Stimulated activated naive CD8-positive, alpha-beta T cell treated with anti-CD3 and anti-CD28 coated beads, Interleukin-15, amount 100 ng/mL, for 72 hours (primary cell): ENCODE results near the gene RAD54L.
"Not testable (repeated sequence)": the region's sequence is repeated elsewhere in the genome, so short reads cannot be mapped to it uniquely, and the experiment has no call there.

Experiments
- ATAC-seq: fragments of 150-1000 bp; cut with Tn5 transposase; 2 replicates; pipeline ENCODE4 v1.10.0; 2021; ENCODE audit warnings: mild to moderate bottlenecking, moderate library complexity
- DNase-seq, 2 donors: peaks; one replicate each; pipeline ENCODE4 v3.0.0; 2021 to 2022
- H3K27ac Mint-ChIP-seq, 2 donors: one replicate each; pipeline ENCODE4 v1.8.0; 2022; ENCODE audit warnings: mild to moderate bottlenecking in 2 of 2, mixed read lengths in 2 of 2, moderate library complexity in 2 of 2
- H3K27me3 Mint-ChIP-seq: one replicate; pipeline ENCODE4 v1.8.0; 2022; ENCODE audit warnings: mixed read lengths
- H3K4me1 Mint-ChIP-seq: one replicate; pipeline ENCODE4 v1.8.0; 2022; ENCODE audit warnings: mild to moderate bottlenecking, mixed read lengths
- H3K4me3 Mint-ChIP-seq, 2 donors: one replicate each; pipeline ENCODE4 v1.8.0; 2022; ENCODE audit warnings: mild to moderate bottlenecking in 2 of 2, mixed read lengths in 2 of 2, moderate library complexity in 1 of 2
- H3K9me3 Mint-ChIP-seq, 2 donors: one replicate each; pipeline ENCODE4 v1.8.0; 2022; ENCODE audit warnings: mixed read lengths in 2 of 2

The RAD54L gene

DNA sequence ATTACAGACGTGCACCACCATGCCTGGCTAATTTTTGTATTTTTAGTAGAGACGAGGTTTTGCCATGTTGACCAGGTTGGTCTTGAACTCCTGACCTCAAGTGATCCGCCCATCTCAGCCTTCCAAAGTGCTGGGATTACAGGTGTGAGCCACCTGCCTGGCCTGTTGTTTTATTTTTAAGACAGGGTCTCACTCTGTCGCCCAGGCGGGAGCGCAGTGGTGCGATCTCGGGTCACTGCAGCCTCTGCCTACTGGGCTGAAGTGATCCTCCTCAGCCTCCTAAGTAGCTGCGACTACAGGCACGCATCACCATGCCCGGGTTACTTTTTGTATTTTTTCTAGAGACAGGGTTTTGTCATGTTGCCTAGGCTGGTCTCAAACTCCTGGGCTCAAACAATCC is 24.5 kb upstream of the RAD54L start:
- H3K4me1 Mint-ChIP-seq, H3K27me3 Mint-ChIP-seq, DNase-seq, H3K4me3 Mint-ChIP-seq, H3K27ac Mint-ChIP-seq, H3K9me3 Mint-ChIP-seq: not testable (repeated sequence)
- ATAC-seq: peak; percentile 8

DNA sequence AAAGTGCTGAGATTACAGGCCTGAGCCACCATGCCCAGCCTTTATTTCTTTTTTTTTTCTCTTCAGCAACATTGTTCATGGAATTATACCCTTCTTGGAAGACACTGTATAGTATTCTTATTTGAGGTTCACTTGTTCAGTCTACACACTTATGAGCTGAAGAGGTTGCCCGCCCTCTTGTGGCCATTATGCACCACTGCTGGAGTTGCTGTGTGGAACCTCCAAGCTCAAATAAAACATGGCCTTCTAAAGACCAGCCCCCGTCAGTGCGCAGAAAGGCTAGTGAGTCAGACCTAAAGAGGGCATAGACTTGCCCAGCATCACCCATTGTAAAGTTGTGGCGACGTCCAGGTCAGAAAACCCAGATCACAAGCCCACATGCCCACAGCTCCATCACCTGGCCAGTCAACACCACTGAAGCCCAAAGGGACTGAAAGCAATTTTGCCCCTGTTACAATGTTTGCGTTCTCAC is 24.1 kb upstream of the RAD54L start:
- Mint-ChIP-seq H3K4me1 (peaks cover 9% of the 10 kb centered on the region), H3K27me3 (no peaks in the 10 kb centered on the region), H3K4me3 (no peak overlapping the region), H3K9me3 (no peaks in the 10 kb centered on the region), H3K27ac (no peak overlapping the region)
- peak; percentile 98 for ATAC-seq
- DNase-seq: peak; percentile 45 to 65

DNA sequence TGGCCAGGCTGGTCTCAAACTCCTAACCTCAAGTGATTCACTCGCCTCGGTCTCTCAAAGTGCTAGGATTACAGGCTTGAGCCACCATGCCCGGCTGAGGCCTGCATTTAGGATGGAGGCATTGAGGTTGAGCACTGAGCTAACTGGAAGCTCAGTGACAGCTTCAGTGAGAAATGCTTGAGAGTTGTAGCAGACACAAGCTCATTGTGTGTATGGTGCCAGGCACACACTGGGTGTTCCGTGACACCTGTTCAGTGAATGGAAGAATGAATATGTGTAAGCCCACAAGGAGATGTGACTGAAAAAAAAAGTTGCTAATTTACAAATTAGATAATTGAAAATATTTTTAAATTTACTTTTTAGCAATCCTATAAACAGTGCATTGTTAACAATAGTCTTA is 22.6 kb upstream of the RAD54L start:
- H3K27ac Mint-ChIP-seq: no peak overlapping the region
- peaks cover 9% of the 10 kb centered on the region for H3K4me1 Mint-ChIP-seq
- ATAC-seq (no peak), DNase-seq (no peak)
- H3K27me3 Mint-ChIP-seq: no peaks in the 10 kb centered on the region
- no peaks in the 10 kb centered on the region for H3K9me3 Mint-ChIP-seq
- H3K4me3 Mint-ChIP-seq: no peak overlapping the region

DNA sequence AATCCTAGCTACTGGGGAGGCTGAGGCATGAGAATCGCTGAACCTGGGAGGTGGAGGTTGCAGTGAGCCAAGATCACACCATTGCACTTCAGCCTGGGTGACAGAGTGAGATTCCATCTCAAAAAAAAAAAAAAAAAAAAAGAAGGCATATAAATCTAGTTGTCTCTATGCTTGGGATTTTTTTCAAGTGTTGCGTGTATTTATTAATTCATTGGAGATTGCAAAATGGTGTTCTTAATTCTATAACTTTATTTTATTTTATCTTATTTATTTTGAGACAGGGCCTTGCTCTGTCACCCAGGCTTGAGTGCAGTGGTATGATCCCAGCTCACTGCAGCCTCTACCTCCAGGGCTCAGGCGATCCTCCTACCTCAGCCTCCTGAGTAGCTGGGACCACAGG is 16.3 kb upstream of the RAD54L start:
- not testable (repeated sequence) for H3K9me3 Mint-ChIP-seq, H3K27me3 Mint-ChIP-seq, ATAC-seq, H3K27ac Mint-ChIP-seq, DNase-seq, H3K4me3 Mint-ChIP-seq, H3K4me1 Mint-ChIP-seq

DNA sequence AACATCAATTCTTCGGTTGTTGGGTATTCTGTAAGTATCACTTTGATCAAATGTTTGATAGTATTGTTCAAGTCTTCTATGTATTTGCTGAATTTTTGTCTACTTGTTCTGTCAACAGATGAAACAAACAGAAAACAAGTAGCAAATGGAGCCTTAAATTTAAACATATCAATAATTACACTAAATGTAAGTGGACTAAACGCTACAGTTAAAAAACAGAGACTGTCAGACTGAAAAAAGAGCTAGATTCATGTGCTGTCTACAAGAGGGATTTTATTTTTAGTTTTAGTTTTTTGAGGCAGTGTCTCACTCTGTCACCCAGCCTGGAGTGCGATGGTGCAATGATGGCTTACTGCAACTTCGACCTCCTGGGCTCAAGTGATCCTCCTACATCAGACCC is 10.7 kb upstream of the RAD54L start:
- ATAC-seq: no peak
- no peak overlapping the region for H3K27ac Mint-ChIP-seq

DNA sequence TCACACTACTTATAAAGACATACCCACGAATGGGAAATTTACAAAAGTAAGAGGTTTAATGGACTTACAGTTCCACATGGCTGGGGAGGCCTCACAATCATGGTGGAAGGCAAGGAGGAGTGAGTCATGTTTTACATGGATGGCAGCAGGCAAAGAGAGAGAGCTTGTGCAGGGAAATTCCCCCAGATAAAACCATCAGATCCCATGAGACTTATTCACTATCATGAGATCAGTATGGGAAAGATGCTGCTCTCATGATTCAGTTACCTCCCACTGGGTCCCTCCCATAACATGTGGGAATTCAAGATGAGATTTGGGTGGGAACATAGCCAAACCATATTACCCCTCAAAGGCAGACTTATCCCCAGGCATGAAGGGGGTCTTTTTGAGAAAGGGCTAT is 8.7 kb upstream of the RAD54L start:
- H3K27me3 Mint-ChIP-seq, DNase-seq, H3K4me3 Mint-ChIP-seq, H3K4me1 Mint-ChIP-seq, ATAC-seq, H3K27ac Mint-ChIP-seq: not testable (repeated sequence)
- H3K9me3 Mint-ChIP-seq: peaks cover 0 to 12% of the 10 kb centered on the region in 2 donors

More for the DNA sequence above, 10.7 kb upstream of the RAD54L start:
- Mint-ChIP-seq H3K27me3 (no peaks in the 10 kb centered on the region), H3K4me1 (no peaks in the 10 kb centered on the region), H3K9me3 (peaks cover 0 to 12% of the 10 kb centered on the region in 2 donors), H3K4me3 (no peak overlapping the region)
- DNase-seq: no peak

DNA sequence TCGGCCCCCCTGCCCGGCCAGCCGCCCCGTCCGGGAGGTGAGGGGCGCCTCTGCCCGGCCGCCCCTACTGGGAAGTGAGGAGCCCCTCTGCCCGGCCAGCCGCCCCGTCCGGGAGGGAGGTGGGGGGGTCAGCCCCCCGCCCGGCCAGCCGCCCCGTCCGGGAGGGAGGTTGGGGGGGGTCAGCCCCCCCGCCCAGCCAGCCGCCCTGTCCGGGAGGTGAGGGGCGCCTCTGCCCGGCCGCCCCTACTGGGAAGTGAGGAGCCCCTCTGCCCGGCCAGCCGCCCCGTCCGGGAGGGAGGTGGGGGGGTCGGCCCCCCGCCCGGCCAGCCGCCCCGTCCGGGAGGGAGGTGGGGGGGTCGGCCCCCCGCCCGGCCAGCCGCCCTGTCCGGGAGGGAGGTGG is 5.8 kb upstream of the RAD54L start:
- not testable (repeated sequence) for H3K27me3 Mint-ChIP-seq, DNase-seq, H3K4me3 Mint-ChIP-seq, ATAC-seq, H3K27ac Mint-ChIP-seq
- peaks cover 0 to 12% of the 10 kb centered on the region in 2 donors for H3K9me3 Mint-ChIP-seq
- peaks cover 12% of the 10 kb centered on the region for H3K4me1 Mint-ChIP-seq

DNA sequence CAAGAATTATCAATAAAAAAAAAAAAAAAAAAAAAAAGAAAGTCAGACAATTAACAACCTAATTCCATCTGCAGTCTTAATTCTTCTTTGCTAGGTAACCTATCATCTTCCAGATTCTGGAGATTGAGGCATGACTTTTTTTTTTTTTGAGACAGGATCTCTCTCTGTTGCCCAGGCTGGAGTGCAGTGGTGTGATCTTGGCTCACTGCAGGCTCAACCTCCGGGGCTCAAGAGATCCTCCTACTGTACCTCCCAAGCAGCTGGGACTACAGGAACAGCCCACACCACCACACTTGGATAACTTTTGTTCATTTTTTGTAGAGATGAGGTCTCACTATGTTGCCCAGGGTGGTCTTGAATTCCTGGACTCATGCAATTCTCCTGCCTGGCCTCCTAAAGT is 4.6 kb upstream of the RAD54L start:
- Mint-ChIP-seq H3K9me3 (peaks cover 0 to 12% of the 10 kb centered on the region in 2 donors), H3K27ac (no peak overlapping the region), H3K27me3 (no peaks in the 10 kb centered on the region), H3K4me3 (no peak overlapping the region), H3K4me1 (peaks cover 18% of the 10 kb centered on the region)
- DNase-seq: no peak
- ATAC-seq: no peak

DNA sequence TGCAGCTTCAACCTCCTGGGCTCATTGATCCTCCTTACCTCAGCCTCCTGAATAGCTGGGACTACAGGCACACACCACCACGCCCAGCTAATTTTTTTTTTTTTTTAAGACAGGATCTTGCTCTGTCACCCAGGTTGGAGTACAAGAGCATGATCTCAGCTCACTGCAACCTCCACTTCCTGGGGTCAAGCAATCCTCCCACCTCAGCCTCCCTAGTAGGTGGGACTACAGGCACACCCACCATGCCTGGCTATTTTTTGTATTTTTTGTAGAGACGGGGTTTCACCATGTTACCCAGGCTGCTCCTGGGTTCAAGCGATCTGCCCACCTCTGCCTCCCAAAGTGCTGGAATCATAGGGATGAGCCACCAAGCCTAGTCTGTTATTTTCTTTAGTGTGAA is 3.7 kb upstream of the RAD54L start:
- not testable (repeated sequence) for H3K9me3 Mint-ChIP-seq, DNase-seq, ATAC-seq, H3K4me3 Mint-ChIP-seq, H3K27ac Mint-ChIP-seq, H3K27me3 Mint-ChIP-seq
- peaks cover 27% of the 10 kb centered on the region for H3K4me1 Mint-ChIP-seq

DNA sequence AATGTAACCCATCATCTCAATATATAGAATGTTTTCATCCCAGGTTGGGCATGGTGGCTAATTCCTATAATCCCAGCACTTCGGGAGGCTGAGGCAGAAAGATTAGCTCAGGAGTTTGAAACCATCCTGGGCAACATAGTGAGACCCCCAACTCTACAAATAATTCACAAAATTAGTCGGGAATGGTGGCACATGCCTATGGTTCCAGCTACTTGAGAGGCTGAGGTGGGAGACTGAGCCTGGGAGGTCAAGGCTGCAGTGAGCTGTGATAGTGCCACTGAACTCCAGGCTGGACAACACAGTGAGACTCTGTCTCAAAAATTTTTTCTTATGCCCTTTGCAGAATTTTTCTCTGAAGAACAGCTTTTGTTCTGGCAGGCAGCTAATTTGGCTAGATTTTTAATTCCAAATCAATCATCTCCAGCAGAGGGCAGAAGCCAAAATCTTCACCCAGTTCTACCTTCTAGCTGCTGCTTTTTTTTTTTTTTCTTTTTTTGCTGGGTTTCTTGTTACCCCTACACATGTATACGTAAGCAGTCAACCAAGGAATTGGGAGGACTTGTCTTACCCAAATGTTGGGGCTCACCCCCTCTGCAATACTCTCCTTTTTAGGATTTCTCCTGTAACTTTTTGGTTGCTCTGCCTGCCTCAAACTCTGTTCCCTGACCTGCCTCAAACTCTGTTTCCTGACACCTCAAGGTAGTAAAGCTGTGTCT is 2.7 kb upstream of the RAD54L start:
- ATAC-seq: no peak
- Mint-ChIP-seq H3K27ac (no peak overlapping the region), H3K27me3 (no peaks in the 10 kb centered on the region), H3K4me3 (no peak overlapping the region), H3K4me1 (peaks cover 36% of the 10 kb centered on the region), H3K9me3 (no peaks in the 10 kb centered on the region)
- DNase-seq: peak in 1 of 2 donors; percentile 19

DNA sequence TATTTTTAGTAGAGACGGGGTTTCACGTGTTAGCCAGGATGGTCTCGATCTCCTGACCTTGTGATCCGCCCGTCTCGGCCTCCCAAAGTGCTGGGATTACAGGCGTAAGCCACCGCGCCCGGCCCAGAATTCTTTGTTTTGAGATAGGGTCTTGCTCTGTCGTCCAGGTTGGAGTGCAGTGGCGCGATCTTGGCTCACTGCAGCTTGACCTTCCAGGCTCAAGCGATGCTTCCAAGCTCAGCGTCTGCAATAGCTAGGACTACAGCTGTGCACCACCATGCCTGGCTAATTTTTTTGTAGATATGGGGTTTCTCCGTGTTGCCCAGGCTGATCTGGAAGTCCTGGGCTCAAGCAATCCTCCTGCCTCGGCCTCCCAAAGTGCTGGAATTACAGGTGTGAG is 1.4 kb upstream of the RAD54L start:
- DNase-seq, H3K27ac Mint-ChIP-seq, H3K9me3 Mint-ChIP-seq, ATAC-seq, H3K27me3 Mint-ChIP-seq: not testable (repeated sequence)
- peak overlapping the region; percentile 84 to 100 for H3K4me3 Mint-ChIP-seq
- H3K4me1 Mint-ChIP-seq: peaks cover 38% of the 10 kb centered on the region

DNA sequence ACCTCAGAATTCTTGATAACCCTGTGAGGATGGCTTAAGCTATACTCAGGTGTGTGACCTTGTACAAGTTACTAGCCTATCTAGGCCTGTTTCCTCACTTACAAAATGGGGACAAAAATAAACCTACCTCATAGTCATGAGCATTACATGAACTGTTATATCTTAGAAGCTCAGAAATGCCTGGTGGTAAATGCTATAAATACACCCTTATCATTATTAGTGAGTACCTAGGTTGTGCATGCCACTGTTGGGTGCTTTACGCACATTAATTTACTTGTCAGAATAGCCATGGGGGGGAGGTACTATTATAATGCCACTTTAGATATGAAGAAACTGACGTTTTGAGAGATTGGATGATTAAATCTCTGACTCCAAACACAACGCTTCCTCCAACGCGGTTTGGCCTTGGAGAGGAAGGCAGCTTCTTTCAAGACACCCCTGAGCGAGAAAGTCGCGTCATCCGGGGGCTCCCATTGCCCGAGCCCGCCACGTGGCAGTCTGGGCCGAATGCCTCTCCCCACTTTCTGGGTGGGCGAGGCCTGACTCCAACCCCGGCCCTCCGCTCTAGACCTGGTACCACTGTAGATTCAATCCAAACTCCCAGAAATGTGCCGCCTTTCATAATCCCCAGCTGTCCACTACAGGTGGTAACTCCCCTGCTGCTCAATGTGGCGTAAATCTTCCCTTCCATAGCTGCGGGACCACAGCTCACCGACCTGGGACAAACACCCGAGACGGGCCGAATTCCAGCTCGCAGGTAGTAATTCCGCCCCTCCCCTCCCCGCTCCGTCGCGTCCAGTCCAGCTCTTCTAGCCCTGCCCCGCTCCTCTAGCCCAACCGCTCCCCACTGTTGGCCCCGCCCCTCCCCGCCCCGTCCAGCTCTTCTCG is 771 bp upstream of the RAD54L start:
- peaks cover 38% of the 10 kb centered on the region for H3K4me1 Mint-ChIP-seq
- DNase-seq (peak in 1 of 2 donors; percentile 76), ATAC-seq (peak; percentile 76)
- no peaks in the 10 kb centered on the region for H3K9me3 Mint-ChIP-seq
- H3K4me3 Mint-ChIP-seq: peak overlapping the region; percentile 84 to 100
- H3K27me3 Mint-ChIP-seq: no peaks in the 10 kb centered on the region
- H3K27ac Mint-ChIP-seq: peak overlapping the region; percentile 94 to 98

DNA sequence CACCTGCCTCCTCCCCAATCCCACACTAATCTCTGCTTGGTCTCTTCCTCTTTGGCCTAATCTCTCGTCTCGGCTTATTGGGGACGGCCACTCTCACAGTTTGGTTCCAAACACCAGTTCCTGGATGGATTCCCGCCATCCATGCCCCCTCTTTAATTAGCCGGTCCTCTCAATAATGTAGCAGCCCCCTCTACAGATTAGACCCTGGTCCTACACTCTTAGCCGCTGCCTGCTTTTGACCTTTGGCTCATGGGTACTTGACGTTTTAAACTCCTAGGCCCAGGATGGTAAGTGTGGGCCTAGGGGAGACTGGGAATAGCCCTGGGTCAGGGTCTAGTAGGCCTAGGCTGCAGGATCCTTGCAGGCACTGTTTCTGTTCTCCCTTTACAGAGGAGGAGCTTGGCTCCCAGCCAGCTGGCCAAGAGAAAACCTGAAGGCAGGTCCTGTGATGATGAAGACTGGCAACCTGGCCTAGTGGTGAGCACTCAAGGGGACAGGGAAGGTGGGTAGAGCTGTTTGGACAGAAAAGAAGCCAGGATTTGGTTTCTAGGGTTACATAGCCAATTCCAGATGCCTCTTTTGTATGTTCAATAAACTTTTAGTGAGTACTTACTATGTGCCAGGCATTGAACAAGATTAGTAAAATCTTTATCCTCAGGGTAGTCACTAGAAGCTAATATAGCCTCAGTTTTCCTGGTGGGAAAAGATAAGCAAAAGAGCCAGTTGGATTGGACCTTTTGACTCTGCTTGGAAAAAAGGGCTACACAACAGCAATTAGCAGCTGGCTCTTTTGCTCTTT is 758 bp downstream of the RAD54L start:
- Mint-ChIP-seq H3K27ac (peak overlapping the region; percentile 95 to 98), H3K27me3 (no peaks in the 10 kb centered on the region), H3K4me1 (peaks cover 44% of the 10 kb centered on the region), H3K9me3 (no peaks in the 10 kb centered on the region), H3K4me3 (peak overlapping the region; percentile 99 to 100)
- ATAC-seq (no peak), DNase-seq (peak; percentile 34 to 46)

DNA sequence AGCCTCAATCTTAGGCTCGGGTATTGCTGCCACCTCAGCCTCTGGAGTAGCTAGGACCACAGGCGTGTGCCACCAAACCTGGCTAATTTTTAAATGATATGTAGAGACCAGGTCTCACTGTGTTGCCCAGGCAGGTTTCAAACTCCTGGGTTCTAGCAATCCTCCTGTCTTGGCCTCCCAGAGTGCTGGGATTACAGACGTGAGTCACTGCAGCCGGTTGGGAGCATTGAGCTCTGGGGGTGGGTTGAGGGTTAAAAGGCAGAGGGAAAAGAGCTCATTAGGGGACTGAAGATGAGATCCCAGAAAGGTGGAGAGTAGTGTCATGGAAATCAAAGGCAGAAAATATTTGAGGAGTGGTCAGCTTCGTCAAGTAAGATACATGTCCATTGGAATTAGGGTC is 7.1 kb downstream of the RAD54L start:
- Mint-ChIP-seq H3K4me3 (no peak overlapping the region), H3K27me3 (no peaks in the 10 kb centered on the region), H3K27ac (no peak overlapping the region), H3K9me3 (no peaks in the 10 kb centered on the region), H3K4me1 (peaks cover 15% of the 10 kb centered on the region)
- ATAC-seq (no peak), DNase-seq (no peak)

DNA sequence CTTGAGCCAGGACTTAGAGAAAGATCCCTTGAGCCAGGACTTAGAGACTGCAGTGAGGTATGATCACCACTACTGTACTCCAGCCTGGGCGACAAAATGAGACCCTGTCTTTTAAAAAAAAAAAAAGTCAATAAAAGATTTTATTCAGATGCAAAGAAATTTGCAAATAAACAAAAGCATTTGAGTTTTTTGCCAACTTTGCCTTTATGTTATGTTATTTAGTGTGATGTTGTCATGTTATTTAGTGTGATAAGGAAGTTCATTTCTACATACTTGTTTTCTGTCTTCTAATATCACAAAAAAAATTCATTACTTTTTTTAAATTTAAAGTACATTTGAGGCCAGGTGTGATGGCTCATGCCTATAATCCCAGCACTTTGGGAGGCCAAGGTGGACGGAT is 9.0 kb downstream of the RAD54L start:
- H3K9me3 Mint-ChIP-seq: no peaks in the 10 kb centered on the region
- H3K27ac Mint-ChIP-seq: no peak overlapping the region
- no peak for ATAC-seq
- DNase-seq: no peak
- H3K27me3 Mint-ChIP-seq: no peaks in the 10 kb centered on the region
- H3K4me3 Mint-ChIP-seq: no peak overlapping the region
- H3K4me1 Mint-ChIP-seq: peaks cover 12% of the 10 kb centered on the region
